ENCODE measurements around the gene ENTPD6.
"Not testable (repeated sequence)": the region's sequence is repeated elsewhere in the genome, so short reads cannot be mapped to it uniquely, and the experiment has no call there.

Gene ENTPD6

GRCh38 chr20:25229486-25230165, 34.1 kb downstream of the ENTPD6 start:
- TF ChIP-seq GATA1 (IDR thresholded peaks at IDR 0.05; ENCODE audit: low read depth, low read length) (no peak), POLR2A (IDR thresholded peaks at IDR 0.05; ENCODE audit: low read length) (no peak)
- DNase-seq: no peak

- TF ChIP-seq GATA1 (IDR thresholded peaks at IDR 0.05; ENCODE audit: low read depth, low read length) (no peak), POLR2A (IDR thresholded peaks at IDR 0.05; ENCODE audit: low read length) (no peak)
- no peak for DNase-seq
These were observed 34.8 kb downstream of the ENTPD6 start for GRCh38 chr20:25230166-25230831.

- DNase-seq: no peak
- no peak for TF ChIP-seq GATA1 (IDR thresholded peaks at IDR 0.05; ENCODE audit: low read depth, low read length)
- TF ChIP-seq POLR2A (IDR thresholded peaks at IDR 0.05; ENCODE audit: low read length): no peak
These were observed 37.7 kb downstream of the ENTPD6 start for GRCh38 chr20:25233016-25233772.

- DNase-seq: not testable (repeated sequence)
These were observed 38.7 kb downstream of the ENTPD6 start for GRCh38 chr20:25234009-25234849.

- DNase-seq: no peak
- TF ChIP-seq GATA1 (IDR thresholded peaks at IDR 0.05; ENCODE audit: low read depth, low read length): no peak
- TF ChIP-seq POLR2A (IDR thresholded peaks at IDR 0.05; ENCODE audit: low read length): no peak
These were observed 41.2 kb downstream of the ENTPD6 start for GRCh38 chr20:25236450-25237304.

- DNase-seq: peak; percentile 54 to 89
- TF ChIP-seq POLR2A (IDR thresholded peaks at IDR 0.05; ENCODE audit: low read length) (peak; percentile 53), GATA1 (IDR thresholded peaks at IDR 0.05; ENCODE audit: low read depth, low read length) (no peak)
These were observed 42.3 kb downstream of the ENTPD6 start for GRCh38 chr20:25237610-25238318.

GRCh38 chr20:25238319-25239037, 43.0 kb downstream of the ENTPD6 start:
- DNase-seq: no peak
- no peak for TF ChIP-seq GATA1 (IDR thresholded peaks at IDR 0.05; ENCODE audit: low read depth, low read length)
- TF ChIP-seq POLR2A (IDR thresholded peaks at IDR 0.05; ENCODE audit: low read length): no peak

- TF ChIP-seq GATA1 (IDR thresholded peaks at IDR 0.05; ENCODE audit: low read depth, low read length) (no peak), POLR2A (IDR thresholded peaks at IDR 0.05; ENCODE audit: low read length) (no peak)
- peak in 1 of 2 experiments; percentile 21 for DNase-seq
These were observed 44.2 kb downstream of the ENTPD6 start for GRCh38 chr20:25239387-25240370.

- not testable (repeated sequence) for DNase-seq
These were observed 45.5 kb downstream of the ENTPD6 start for GRCh38 chr20:25240851-25241658.

GRCh38 chr20:25241659-25241955, 46.1 kb downstream of the ENTPD6 start:
- not testable (repeated sequence) for DNase-seq

Measured in erythroblast (primary cell).